AML-193 (cell line): ENCODE measurements around the gene TMBIM4.

Experiments
- DNase-seq, 2 experiments: peaks; one replicate each; lab custom pipeline; 2025; lab: John Stamatoyannopoulos, UW

The TMBIM4 gene

DNA sequence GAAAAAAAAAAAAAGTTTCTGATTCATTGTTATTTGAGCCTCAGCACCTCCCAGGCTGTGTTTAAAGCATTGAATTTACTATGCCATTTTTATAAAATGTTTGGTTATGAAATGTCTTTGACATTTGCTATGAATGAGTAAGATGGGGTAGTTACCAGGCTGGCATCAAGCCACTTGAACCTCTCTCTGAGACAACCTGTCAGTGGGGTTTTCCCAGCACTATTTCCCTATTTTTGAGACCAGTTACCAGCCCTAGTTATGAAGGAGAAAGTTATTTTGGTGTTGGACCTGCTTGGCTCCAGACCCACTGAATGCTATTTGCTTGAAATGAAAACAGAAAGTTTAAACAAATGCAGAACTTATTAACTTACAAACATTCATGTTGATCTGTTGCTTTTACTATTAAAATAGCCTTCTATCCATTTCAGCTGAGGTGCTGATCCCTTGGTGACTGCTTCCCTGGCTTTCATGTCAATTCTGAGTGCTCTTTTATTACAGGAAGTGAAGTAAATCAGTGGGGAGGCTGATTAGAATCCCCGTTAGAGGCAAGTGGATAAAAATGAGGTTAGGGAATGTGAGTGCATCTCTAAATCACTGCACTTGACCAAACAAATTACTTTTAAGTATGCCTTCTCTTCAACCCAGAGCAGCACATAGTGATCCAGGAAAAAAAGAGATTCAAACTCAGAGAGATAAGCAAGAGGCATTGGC lies 77.1 kb downstream of the TMBIM4 start:
- no peak for DNase-seq

DNA sequence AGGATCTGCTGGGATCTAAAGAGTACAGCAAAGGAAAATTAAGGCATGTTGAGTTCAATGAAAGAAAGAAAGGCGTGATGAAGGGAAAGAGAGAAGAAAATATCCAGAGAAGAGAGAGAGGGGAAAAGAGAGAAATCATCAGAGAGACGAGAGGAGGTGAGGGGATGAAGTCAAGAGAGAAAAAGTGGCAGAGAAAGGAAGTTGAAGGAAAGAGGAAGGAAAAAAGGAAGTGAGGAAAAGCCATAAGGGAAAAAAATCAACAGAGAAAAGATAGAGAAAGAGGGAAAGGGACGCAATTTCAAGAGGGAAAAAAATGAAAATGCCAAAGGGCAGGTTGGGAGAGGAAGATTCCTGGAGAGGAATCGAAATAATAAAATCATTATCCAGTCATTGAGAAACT lies 79.6 kb downstream of the TMBIM4 start:
- DNase-seq: no peak

DNA sequence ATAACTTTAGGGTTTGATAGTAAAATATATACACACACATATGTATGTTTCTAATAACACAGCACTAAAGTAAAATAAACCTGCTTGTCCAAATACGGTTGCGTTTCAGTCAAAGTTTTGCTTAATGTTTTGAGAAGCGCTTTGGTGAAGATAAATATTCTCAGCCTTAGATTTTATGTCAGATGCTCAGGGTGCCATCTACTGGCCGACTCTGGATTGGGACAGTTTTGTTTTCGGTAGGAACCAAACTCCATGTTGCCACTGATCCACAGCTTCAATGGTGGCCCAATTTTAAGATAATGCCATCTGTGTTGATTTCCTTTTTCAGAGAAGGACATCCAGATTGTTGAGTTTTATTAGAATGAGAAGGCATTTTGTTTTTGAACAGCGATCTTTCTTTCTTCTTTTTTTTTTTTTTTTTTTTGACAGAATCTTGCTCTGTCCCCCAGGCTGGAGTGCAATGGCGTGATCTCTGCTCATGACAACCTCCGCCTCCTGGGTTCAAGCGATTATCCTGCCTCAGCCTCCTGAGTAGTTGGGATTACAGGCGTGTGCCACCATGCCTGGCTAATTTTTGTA lies 82.3 kb downstream of the TMBIM4 start:
- DNase-seq: peak; percentile 59 to 62

DNA sequence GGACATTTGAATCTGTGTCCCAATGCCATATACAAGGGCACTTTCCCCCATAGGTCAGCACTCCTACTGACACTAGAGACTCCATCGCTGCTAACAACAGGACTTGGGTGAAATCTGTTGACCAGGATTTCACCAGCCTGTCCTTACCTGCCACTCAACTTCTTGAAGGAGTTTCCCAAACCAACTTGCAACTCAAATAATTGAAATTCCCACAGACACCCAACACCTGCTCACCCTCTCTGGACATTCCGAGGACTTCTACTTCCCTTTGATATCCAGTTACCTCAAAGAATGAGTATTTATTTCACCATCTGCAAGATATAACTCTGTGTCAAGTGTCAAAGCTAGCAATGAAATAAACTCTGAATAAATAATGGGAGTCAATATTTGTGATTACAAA lies 83.8 kb downstream of the TMBIM4 start:
- no peak for DNase-seq
